HFFc6 (cell line): ENCODE results near the gene HOXB7. TPM values are rescaled to one million over a fixed set of nuclear protein-coding genes. Genes with fewer than 3 reads are reported as not detected.

Experiments
- DNase-seq: peaks from one replicate; pipeline ENCODE4 v3.0.0-alpha.2; 2018
- H3K27ac Mint-ChIP-seq: 2 replicates; pipeline ENCODE4 v1.8.0; 2020; ENCODE audit warnings: mild to moderate bottlenecking, mixed read lengths
- H3K27me3 Mint-ChIP-seq: 2 replicates; pipeline ENCODE4 v1.8.0; 2021; ENCODE audit warnings: mild to moderate bottlenecking, moderate library complexity, mixed read lengths; ENCODE audit not compliant: insufficient read depth
- H3K36me3 Mint-ChIP-seq: 2 replicates; pipeline ENCODE4 v1.8.0; 2021; ENCODE audit warnings: low read depth, mixed read lengths
- H3K4me1 Mint-ChIP-seq: 2 replicates; pipeline ENCODE4 v1.8.0; 2020; ENCODE audit warnings: low read depth, mixed read lengths
- H3K4me3 Mint-ChIP-seq: 2 replicates; pipeline ENCODE4 v1.8.0; 2020; ENCODE audit warnings: mild to moderate bottlenecking, moderate library complexity, mixed read lengths
- H3K9me3 Mint-ChIP-seq: 2 replicates; pipeline ENCODE4 v1.8.0; 2020; ENCODE audit warnings: mild to moderate bottlenecking, mixed read lengths
- CTCF ChIP-seq: fragments of 200-600 bp; sonication (generic); IDR thresholded peaks from 2 replicates; pipeline ENCODE4 v1.5.0; 2021; ENCODE audit warnings: antibody characterized with exemption, mild to moderate bottlenecking
- total RNA-seq, 6 experiments: library from RNA; stranded (reverse); fragmentation: NEBNext Ultra II Directional; extraction: Animal tissue kit (Norgen Biotek cat#: 25700); gene quantifications; 2 replicates in 1 of 6; 3 replicates in 5 of 6; pipeline ENCODE4 v1.2.3, GENCODE V29; 2021

HOXB7 gene
- total RNA-seq, 6 experiments from 2014 or later, result not detected

- Mint-ChIP-seq H3K4me3 (no peak overlapping the region), H3K4me1 (peaks cover 24% of the 10 kb centered on the region), H3K27ac (no peak overlapping the region), H3K9me3 (no peaks in the 10 kb centered on the region), H3K36me3 (no peaks in the 10 kb centered on the region), H3K27me3 (peaks cover 97% of the 10 kb centered on the region)
- no peak for TF ChIP-seq CTCF
- no peak for DNase-seq
These were observed 12.1 kb downstream of the HOXB7 start for GRCh38 chr17:48598736-48599135.

DNA sequence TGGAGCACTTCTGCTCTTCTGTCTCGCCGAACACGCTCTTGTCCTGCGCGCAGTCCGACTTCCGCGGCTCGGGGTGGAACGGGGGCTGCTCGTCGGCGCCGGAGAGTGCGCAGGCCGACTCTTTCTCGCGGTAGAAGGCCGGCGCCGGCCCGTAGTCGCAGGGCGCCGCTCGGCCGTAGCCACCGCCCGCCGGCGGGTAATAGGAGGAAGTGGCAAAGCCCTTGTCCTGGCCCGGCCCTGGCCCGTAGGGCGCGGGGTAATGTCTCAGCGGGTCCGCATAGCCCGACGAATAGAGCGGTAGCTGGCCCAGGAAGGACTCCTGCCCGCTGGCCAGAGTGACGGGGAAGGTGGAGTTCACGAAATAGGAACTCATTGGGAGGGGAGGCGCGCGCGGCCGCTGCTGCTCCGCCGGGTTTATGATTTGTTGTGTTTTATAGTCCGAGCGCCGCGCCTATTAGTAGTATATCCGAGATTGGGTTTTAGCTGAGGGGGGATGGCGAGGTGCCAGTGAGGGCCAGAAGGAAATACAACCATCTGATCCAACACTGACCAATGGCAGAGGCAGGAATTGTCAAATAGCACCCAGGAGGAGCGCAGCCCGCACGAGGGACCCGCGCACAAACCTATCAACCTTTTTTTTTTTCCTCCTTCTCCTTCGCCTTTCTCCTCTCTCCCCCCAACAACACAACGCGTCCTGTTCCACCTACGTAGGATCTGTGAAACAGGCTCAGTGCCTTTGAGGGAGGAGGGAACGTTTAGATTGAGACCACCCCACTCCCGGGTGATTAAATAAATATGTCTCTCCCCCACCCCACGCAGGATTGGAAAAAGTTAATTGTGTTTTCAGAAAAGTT lies 12.8 kb downstream of the HOXB7 start:
- Mint-ChIP-seq H3K27ac (no peak overlapping the region), H3K4me1 (peaks cover 29% of the 10 kb centered on the region), H3K9me3 (no peaks in the 10 kb centered on the region), H3K4me3 (peak overlapping the region; percentile 68; the same call in 1 of the 2 replicates), H3K27me3 (peaks cover 93% of the 10 kb centered on the region), H3K36me3 (no peaks in the 10 kb centered on the region)
- TF ChIP-seq CTCF, result no peak
- DNase-seq, result no peak

GRCh38 chr17:48597528-48597777 lies 13.4 kb downstream of the HOXB7 start:
- peaks cover 29% of the 10 kb centered on the region for H3K4me1 Mint-ChIP-seq
- H3K9me3 Mint-ChIP-seq, result no peaks in the 10 kb centered on the region
- H3K27ac Mint-ChIP-seq, result no peak overlapping the region
- no peak for DNase-seq
- peaks cover 92% of the 10 kb centered on the region for H3K27me3 Mint-ChIP-seq
- no peak for TF ChIP-seq CTCF
- no peaks in the 10 kb centered on the region for H3K36me3 Mint-ChIP-seq
- peak overlapping the region; percentile 68; the same call in 1 of the 2 replicates for H3K4me3 Mint-ChIP-seq

GRCh38 chr17:48596735-48597527 lies 13.9 kb downstream of the HOXB7 start:
- H3K4me3 Mint-ChIP-seq, result no peak overlapping the region; the same call in 1 of the 2 replicates
- H3K27me3 Mint-ChIP-seq, result peaks cover 90% of the 10 kb centered on the region
- no peak overlapping the region for H3K27ac Mint-ChIP-seq
- no peaks in the 10 kb centered on the region for H3K36me3 Mint-ChIP-seq
- no peak for DNase-seq
- no peaks in the 10 kb centered on the region for H3K9me3 Mint-ChIP-seq
- no peak for TF ChIP-seq CTCF
- peaks cover 29% of the 10 kb centered on the region for H3K4me1 Mint-ChIP-seq

GRCh38 chr17:48596000-48596734 lies 14.7 kb downstream of the HOXB7 start:
- H3K27ac Mint-ChIP-seq, result no peak overlapping the region
- peaks cover 90% of the 10 kb centered on the region for H3K27me3 Mint-ChIP-seq
- no peaks in the 10 kb centered on the region for H3K36me3 Mint-ChIP-seq
- H3K9me3 Mint-ChIP-seq, result no peaks in the 10 kb centered on the region
- peak overlapping the region; percentile 25; the same call in 1 of the 2 replicates for H3K4me3 Mint-ChIP-seq
- no peak for TF ChIP-seq CTCF
- peaks cover 29% of the 10 kb centered on the region for H3K4me1 Mint-ChIP-seq
- no peak for DNase-seq
